Measurements from ENCODE around the gene MT1M.

GRCh38 chr16:56632156-56632847, at the start of gene MT1M:
- TF ChIP-seq CTCF (IDR thresholded peaks at IDR 0.05; ENCODE audit: insufficient read depth, low read length): no peak
- TF ChIP-seq POLR2AphosphoS5 (IDR thresholded peaks at IDR 0.05; ENCODE audit: low read depth): no peak
- TF ChIP-seq, protein P1, sequence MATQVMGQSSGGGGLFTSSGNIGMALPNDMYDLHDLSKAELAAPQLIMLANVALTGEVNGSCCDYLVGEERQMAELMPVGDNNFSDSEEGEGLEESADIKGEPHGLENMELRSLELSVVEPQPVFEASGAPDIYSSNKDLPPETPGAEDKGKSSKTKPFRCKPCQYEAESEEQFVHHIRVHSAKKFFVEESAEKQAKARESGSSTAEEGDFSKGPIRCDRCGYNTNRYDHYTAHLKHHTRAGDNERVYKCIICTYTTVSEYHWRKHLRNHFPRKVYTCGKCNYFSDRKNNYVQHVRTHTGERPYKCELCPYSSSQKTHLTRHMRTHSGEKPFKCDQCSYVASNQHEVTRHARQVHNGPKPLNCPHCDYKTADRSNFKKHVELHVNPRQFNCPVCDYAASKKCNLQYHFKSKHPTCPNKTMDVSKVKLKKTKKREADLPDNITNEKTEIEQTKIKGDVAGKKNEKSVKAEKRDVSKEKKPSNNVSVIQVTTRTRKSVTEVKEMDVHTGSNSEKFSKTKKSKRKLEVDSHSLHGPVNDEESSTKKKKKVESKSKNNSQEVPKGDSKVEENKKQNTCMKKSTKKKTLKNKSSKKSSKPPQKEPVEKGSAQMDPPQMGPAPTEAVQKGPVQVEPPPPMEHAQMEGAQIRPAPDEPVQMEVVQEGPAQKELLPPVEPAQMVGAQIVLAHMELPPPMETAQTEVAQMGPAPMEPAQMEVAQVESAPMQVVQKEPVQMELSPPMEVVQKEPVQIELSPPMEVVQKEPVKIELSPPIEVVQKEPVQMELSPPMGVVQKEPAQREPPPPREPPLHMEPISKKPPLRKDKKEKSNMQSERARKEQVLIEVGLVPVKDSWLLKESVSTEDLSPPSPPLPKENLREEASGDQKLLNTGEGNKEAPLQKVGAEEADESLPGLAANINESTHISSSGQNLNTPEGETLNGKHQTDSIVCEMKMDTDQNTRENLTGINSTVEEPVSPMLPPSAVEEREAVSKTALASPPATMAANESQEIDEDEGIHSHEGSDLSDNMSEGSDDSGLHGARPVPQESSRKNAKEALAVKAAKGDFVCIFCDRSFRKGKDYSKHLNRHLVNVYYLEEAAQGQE (IDR thresholded peaks at IDR 0.05; ENCODE audit: insufficient replicate concordance, low read depth): no peak
- TF ChIP-seq SPI1 (IDR thresholded peaks at IDR 0.05; ENCODE audit: borderline replicate concordance, low read depth): no peak

Measured in HL-60 (cell line).